Bronchial epithelial cell (primary cell): ENCODE measurements around the gene TENM4. TPM values are rescaled to one million over a fixed set of nuclear protein-coding genes. Genes with fewer than 3 reads are reported as not detected.

Source experiments
- DNase-seq: peaks from one replicate; pipeline ENCODE4 v3.0.0-alpha.2; 2010; ENCODE audit warnings: low read depth
- FAIRE-seq: peaks from 2 replicates; lab custom pipeline; 2011; peaks lifted over from hg19 to GRCh38; lab: Jason Lieb, UNC
- H3K27me3 ChIP-seq: 2 replicates; pipeline ENCODE4 v1.5.1; 2011; ENCODE audit warnings: low read length; ENCODE audit not compliant: control insufficient read depth, insufficient read depth
- H3K36me3 ChIP-seq: 2 replicates; pipeline ENCODE4 v1.5.1; 2011; ENCODE audit warnings: low read length; ENCODE audit not compliant: control insufficient read depth, insufficient read depth
- H3K4me3 ChIP-seq: 2 replicates; pipeline ENCODE4 v1.5.1; 2011; ENCODE audit warnings: mild to moderate bottlenecking, low read depth, low read length, control low read depth
- CTCF ChIP-seq: IDR thresholded peaks from 2 replicates; pipeline ENCODE4 v1.5.1; 2011; ENCODE audit warnings: mild to moderate bottlenecking, moderate library complexity, low read length, control low read depth, inconsistent platforms; ENCODE audit not compliant: insufficient read depth, severe bottlenecking
- total RNA-seq: library from RNA; depleted of rRNA; stranded (reverse); fragments of >200 nt; gene quantifications from 2 replicates; pipeline ENCODE4 v1.2.1, GENCODE V29; 2014

Gene TENM4
- total RNA-seq, 1 donor from 2014 or later, result 6.1 TPM

- FAIRE-seq (peak; percentile 80), DNase-seq (peak; percentile 35)
- no peaks in the 10 kb centered on the region for H3K27me3 ChIP-seq
- no peak overlapping the region for H3K4me3 ChIP-seq
- no peaks in the 10 kb centered on the region for H3K36me3 ChIP-seq
- TF ChIP-seq CTCF, result no peak
Observed at GRCh38 chr11:78662811-78663210, 778.0 kb downstream of the TENM4 start.

GRCh38 chr11:78660471-78660870, 780.4 kb downstream of the TENM4 start:
- no peak for FAIRE-seq
- H3K36me3 ChIP-seq, result no peaks in the 10 kb centered on the region
- no peaks in the 10 kb centered on the region for H3K27me3 ChIP-seq
- DNase-seq, result no peak
- no peak for TF ChIP-seq CTCF
- no peak overlapping the region for H3K4me3 ChIP-seq

GRCh38 chr11:78659326-78660270, 781.2 kb downstream of the TENM4 start:
- TF ChIP-seq CTCF, result no peak
- peak; percentile 88 for DNase-seq
- H3K36me3 ChIP-seq, result no peaks in the 10 kb centered on the region
- H3K27me3 ChIP-seq, result no peaks in the 10 kb centered on the region
- H3K4me3 ChIP-seq, result no peak overlapping the region
- peak; percentile 23 for FAIRE-seq

GRCh38 chr11:78657968-78658839, 782.6 kb downstream of the TENM4 start:
- no peak for DNase-seq
- H3K4me3 ChIP-seq, result no peak overlapping the region
- TF ChIP-seq CTCF, result no peak
- H3K27me3 ChIP-seq, result no peaks in the 10 kb centered on the region
- H3K36me3 ChIP-seq, result no peaks in the 10 kb centered on the region
- FAIRE-seq, result no peak

GRCh38 chr11:78657441-78657840, 783.4 kb downstream of the TENM4 start:
- TF ChIP-seq CTCF, result no peak

More at GRCh38 chr11:78657441-78657840, 783.4 kb downstream of the TENM4 start:
- Histone ChIP-seq H3K36me3 (no peaks in the 10 kb centered on the region), H3K4me3 (no peak overlapping the region), H3K27me3 (no peaks in the 10 kb centered on the region)
- FAIRE-seq (no peak), DNase-seq (no peak)
